IPS-18c (cell line): ENCODE measurements around the gene STRA8.

Source experiments
- H3K4me3 ChIP-seq: 2 replicates; pipeline ENCODE4 v1.7.0; 2013; ENCODE audit warnings: low read depth, mild to moderate bottlenecking, low read length, moderate library complexity; ENCODE audit not compliant: insufficient read depth
- H3K9me3 ChIP-seq: one replicate; pipeline ENCODE4 v1.6.1; 2013; ENCODE audit warnings: mild to moderate bottlenecking, low read length, moderate library complexity; ENCODE audit not compliant: control insufficient read depth, insufficient read depth

The STRA8 gene

GRCh38 chr7:135233570-135233969, at the start of gene STRA8:
Gene STRA8 (plus strand): TSS chr7:135233838. CDS start chr7:135240525, 6,687 bp downstream.
- no peaks in the 10 kb centered on the region for H3K9me3 ChIP-seq
- H3K4me3 ChIP-seq, result no peak within 1 kb of the TSS

- Histone ChIP-seq H3K4me3 (no peak overlapping the region), H3K9me3 (no peaks in the 10 kb centered on the region)
Measured at GRCh38 chr7:135184254-135184841, 49.3 kb upstream of the STRA8 start.

GRCh38 chr7:135185471-135186260, 48.0 kb upstream of the STRA8 start:
- Histone ChIP-seq H3K9me3 (no peaks in the 10 kb centered on the region), H3K4me3 (no peak overlapping the region)

- H3K4me3 ChIP-seq, result no peak overlapping the region
- no peaks in the 10 kb centered on the region for H3K9me3 ChIP-seq
Measured at GRCh38 chr7:135186261-135186540, 47.4 kb upstream of the STRA8 start.

GRCh38 chr7:135186841-135187253, 46.8 kb upstream of the STRA8 start:
- Histone ChIP-seq H3K9me3 (no peaks in the 10 kb centered on the region), H3K4me3 (no peak overlapping the region)

- no peaks in the 10 kb centered on the region for H3K9me3 ChIP-seq
- H3K4me3 ChIP-seq, result no peak overlapping the region
Measured at GRCh38 chr7:135188298-135188984, 45.2 kb upstream of the STRA8 start.

- no peaks in the 10 kb centered on the region for H3K9me3 ChIP-seq
- no peak overlapping the region for H3K4me3 ChIP-seq
Measured at GRCh38 chr7:135189221-135189662, 44.4 kb upstream of the STRA8 start.

GRCh38 chr7:135189961-135190360, 43.7 kb upstream of the STRA8 start:
- H3K4me3 ChIP-seq, result no peak overlapping the region
- no peaks in the 10 kb centered on the region for H3K9me3 ChIP-seq

- no peak overlapping the region for H3K4me3 ChIP-seq
- no peaks in the 10 kb centered on the region for H3K9me3 ChIP-seq
Measured at GRCh38 chr7:135190703-135191102, 42.9 kb upstream of the STRA8 start.

GRCh38 chr7:135192914-135193536, 40.6 kb upstream of the STRA8 start:
- Histone ChIP-seq H3K9me3 (no peaks in the 10 kb centered on the region), H3K4me3 (no peak overlapping the region)

GRCh38 chr7:135193615-135194081, 40.0 kb upstream of the STRA8 start:
- H3K9me3 ChIP-seq, result no peaks in the 10 kb centered on the region
- no peak overlapping the region for H3K4me3 ChIP-seq

- Histone ChIP-seq H3K9me3 (no peaks in the 10 kb centered on the region), H3K4me3 (no peak overlapping the region)
Measured at GRCh38 chr7:135194494-135195095, 39.0 kb upstream of the STRA8 start.

- H3K4me3 ChIP-seq, result no peak overlapping the region
- no peaks in the 10 kb centered on the region for H3K9me3 ChIP-seq
Measured at GRCh38 chr7:135195156-135195555, 38.5 kb upstream of the STRA8 start.

GRCh38 chr7:135195968-135196629, 37.5 kb upstream of the STRA8 start:
- H3K4me3 ChIP-seq, result no peak overlapping the region
- H3K9me3 ChIP-seq, result no peaks in the 10 kb centered on the region

- H3K9me3 ChIP-seq, result no peaks in the 10 kb centered on the region
- no peak overlapping the region for H3K4me3 ChIP-seq
Measured at GRCh38 chr7:135197343-135197742, 36.3 kb upstream of the STRA8 start.

- H3K4me3 ChIP-seq, result no peak overlapping the region
- H3K9me3 ChIP-seq, result no peaks in the 10 kb centered on the region
Measured at GRCh38 chr7:135197906-135198655, 35.6 kb upstream of the STRA8 start.
